ENCODE results near the gene THSD7B.

GRCh38 chr2:137607722-137608318, 842.5 kb downstream of the THSD7B start:
- no peak for TF ChIP-seq POLR2A (IDR thresholded peaks at IDR 0.05)
- TF ChIP-seq, protein P1, sequence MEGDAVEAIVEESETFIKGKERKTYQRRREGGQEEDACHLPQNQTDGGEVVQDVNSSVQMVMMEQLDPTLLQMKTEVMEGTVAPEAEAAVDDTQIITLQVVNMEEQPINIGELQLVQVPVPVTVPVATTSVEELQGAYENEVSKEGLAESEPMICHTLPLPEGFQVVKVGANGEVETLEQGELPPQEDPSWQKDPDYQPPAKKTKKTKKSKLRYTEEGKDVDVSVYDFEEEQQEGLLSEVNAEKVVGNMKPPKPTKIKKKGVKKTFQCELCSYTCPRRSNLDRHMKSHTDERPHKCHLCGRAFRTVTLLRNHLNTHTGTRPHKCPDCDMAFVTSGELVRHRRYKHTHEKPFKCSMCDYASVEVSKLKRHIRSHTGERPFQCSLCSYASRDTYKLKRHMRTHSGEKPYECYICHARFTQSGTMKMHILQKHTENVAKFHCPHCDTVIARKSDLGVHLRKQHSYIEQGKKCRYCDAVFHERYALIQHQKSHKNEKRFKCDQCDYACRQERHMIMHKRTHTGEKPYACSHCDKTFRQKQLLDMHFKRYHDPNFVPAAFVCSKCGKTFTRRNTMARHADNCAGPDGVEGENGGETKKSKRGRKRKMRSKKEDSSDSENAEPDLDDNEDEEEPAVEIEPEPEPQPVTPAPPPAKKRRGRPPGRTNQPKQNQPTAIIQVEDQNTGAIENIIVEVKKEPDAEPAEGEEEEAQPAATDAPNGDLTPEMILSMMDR (IDR thresholded peaks at IDR 0.05) = no peak
